ENCODE data around the gene OR13C9.

The OR13C9 gene

DNA sequence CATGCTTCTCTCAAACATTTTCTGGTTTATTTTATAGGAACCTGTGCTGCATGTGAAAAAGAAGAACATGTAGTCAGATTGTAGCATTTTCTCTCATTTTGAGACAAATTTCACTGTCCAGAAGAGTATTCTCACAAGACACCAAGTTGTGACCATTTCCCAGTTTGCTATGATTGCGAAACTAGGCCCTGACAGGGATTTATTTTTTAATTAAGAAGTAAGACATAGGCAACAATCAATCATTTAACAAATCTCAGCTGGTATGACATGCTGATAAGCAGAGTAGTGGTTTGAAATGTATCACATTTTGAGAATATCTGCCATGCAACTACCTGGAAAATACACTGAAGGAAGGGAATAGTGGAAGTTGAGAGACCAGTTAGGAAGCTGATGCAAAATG is 37.4 kb downstream of the OR13C9 start:
- no peak for TF ChIP-seq ZNF274 (IDR thresholded peaks at IDR 0.05; ENCODE audit: low read depth, low read length)

DNA sequence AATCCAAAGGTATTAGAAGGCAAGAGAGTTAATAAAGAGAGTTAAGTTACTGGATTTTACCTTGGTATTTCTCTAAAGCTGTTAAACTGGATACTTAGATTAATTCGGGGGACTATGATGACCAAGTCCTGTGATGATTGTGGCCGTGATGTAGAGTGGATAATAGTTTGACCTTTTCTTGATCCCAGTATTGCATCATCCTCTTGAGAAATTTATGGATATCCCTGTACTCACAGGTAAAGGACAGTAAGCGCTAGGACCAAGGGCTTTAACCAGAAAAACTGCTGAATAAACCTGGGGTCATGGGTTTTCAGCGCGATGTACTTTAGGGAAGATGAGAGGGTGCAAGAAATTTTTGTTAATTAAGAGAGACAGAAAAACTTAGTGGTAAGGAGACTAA is 40.7 kb downstream of the OR13C9 start:
- no peak for TF ChIP-seq ZNF274 (IDR thresholded peaks at IDR 0.05; ENCODE audit: low read depth, low read length)
- no peak overlapping the region for H3K4me3 ChIP-seq (ENCODE audit: low read length)

More for the DNA sequence above, 37.4 kb downstream of the OR13C9 start:
- no peak overlapping the region for H3K4me3 ChIP-seq (ENCODE audit: low read length)

- no peak for TF ChIP-seq ZNF274 (IDR thresholded peaks at IDR 0.05; ENCODE audit: low read depth, low read length)
- no peak overlapping the region for H3K4me3 ChIP-seq (ENCODE audit: low read length)
Observed at GRCh38 chr9:104575456-104575855, 42.5 kb downstream of the OR13C9 start.

DNA sequence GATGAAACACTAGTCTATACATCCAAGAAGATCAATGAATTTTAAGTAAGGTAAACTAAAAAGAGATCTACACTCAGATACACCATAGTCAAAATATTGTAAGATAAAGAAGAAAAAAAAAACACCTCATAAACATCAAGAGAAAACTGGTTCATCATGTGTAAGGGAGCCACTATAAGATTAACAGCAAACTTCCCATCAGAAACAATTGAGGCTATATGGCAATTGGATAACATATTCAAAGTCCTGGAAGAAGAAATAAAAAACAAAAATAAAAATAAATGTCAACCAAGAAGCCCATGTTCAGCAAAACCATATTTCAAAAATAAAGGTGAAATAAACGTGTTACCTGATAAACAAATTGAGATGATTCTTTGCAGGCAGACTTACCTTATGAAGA is 45.4 kb downstream of the OR13C9 start:
- H3K4me3 ChIP-seq (ENCODE audit: low read length), result no peak overlapping the region
- no peak for TF ChIP-seq ZNF274 (IDR thresholded peaks at IDR 0.05; ENCODE audit: low read depth, low read length)

- no peak for TF ChIP-seq ZNF274 (IDR thresholded peaks at IDR 0.05; ENCODE audit: low read depth, low read length)
- H3K4me3 ChIP-seq (ENCODE audit: low read length), result no peak within 1 kb of the TSS
Observed at GRCh38 chr9:104568868-104569267, 49.1 kb downstream of the OR13C9 start, which contains the start of gene OR13C8. OR13C8 (plus strand) TSS chr9:104569168; CDS start chr9:104569168, 0 bp downstream.
